GM12892 (cell line): ENCODE results near the gene FGF1.

ENCODE experiments used
- POLR2A ChIP-seq: IDR thresholded peaks from 2 replicates; pipeline ENCODE4 v1.6.1; 2011; ENCODE audit warnings: low read depth, low read length, control low read depth
- POLR2AphosphoS5 ChIP-seq: IDR thresholded peaks from 2 replicates; pipeline ENCODE4 v1.6.1; 2011; ENCODE audit warnings: low read depth, low read length, control low read depth

- no peak for TF ChIP-seq POLR2A
- TF ChIP-seq POLR2AphosphoS5, result no peak
These were observed 31.3 kb downstream of the FGF1 start for GRCh38 chr5:142654578-142655058.
